ENCODE results near the gene TSPY1. TPM values are rescaled to one million over a fixed set of nuclear protein-coding genes. Genes with fewer than 3 reads are reported as not detected.
"Not testable (repeated sequence)": the region's sequence is repeated elsewhere in the genome, so short reads cannot be mapped to it uniquely, and the experiment has no call there.

Gene TSPY1
- polyA plus RNA-seq (ENCODE audit: insufficient read length in 3 of 3) = not detected

DNA sequence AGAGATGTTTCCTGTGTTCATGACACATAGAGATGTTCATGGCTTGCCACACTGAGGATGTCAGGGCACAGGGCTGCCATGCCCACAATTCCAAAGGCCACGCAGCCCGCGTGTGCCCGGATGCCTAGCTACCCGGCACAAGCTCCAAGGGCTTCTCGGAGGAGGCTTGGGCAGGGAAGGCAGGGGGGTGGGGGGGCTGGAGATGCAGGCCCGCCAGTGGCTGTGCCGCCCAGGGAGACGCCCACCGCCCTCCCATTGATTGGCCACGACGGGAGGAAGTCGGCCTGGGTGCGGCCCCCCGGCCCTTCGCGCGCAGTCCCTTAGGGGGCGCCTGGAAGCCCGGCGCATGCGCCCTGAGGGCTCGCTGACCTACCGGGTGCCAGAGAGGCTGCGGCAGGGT is at the start of gene TSPY1:
TSS of gene TSPY1 (plus strand) at position 301 of the 400 bp plus-strand sequence. CDS start at position 347, 46 bp downstream.
- DNase-seq (ENCODE audit: low read depth in 3 of 3, low spot score in 2 of 3) = not testable (repeated sequence)

DNA sequence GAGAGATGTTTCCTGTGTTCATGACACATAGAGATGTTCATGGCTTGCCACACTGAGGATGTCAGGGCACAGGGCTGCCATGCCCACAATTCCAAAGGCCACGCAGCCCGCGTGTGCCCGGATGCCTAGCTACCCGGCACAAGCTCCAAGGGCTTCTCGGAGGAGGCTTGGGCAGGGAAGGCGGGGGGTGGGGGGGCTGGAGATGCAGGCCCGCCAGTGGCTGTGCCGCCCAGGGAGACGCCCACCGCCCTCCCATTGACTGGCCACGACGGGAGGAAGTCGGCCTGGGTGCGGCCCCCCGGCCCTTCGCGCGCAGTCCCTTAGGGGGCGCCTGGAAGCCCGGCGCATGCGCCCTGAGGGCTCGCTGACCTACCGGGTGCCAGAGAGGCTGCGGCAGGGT is 20.2 kb downstream of the TSPY1 start, which contains the start of gene TSPY9:
TSS of gene TSPY9 (plus strand) at position 301 of the 400 bp plus-strand sequence. CDS start at position 347, 46 bp downstream.
- not testable (repeated sequence) for DNase-seq (ENCODE audit: low read depth in 3 of 3, low spot score in 2 of 3)

- not testable (repeated sequence) for DNase-seq (ENCODE audit: low read depth in 3 of 3, low spot score in 2 of 3)
Observed at GRCh38 chrY:9504396-9504795, 37.6 kb downstream of the TSPY1 start.

DNA sequence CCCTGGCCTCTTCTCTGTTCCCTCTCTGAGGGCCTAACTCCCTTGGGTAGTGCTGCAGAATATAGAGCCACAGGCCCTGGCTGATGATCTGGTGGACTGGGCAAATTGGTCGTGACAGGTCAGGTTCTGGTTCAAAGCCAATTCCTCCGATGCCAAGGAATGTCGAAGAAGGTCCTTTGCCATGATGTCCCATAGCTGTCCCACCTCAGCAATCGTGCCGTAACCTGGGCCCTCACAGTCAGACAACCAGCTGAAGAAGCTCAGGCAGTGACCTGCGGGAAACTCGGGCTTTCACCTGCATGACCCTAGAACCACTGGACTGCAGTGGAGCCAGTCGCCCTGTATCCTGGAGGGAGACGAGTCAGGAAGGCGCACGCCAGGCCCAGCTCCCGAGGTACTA is 49.5 kb downstream of the TSPY1 start:
- not testable (repeated sequence) for DNase-seq (ENCODE audit: low read depth in 3 of 3, low spot score in 2 of 3)

Other genes starting within 250 kb of the TSPY1 start
- not detected for gene TSPY4, start 129.5 kb upstream of the TSPY1 start, polyA plus RNA-seq (ENCODE audit: insufficient read length in 3 of 3)
- not detected for gene TSPY8, start 109.2 kb upstream of the TSPY1 start, polyA plus RNA-seq (ENCODE audit: insufficient read length in 3 of 3)
- not detected for gene TSPY3, start 68.5 kb upstream of the TSPY1 start, polyA plus RNA-seq (ENCODE audit: insufficient read length in 3 of 3)
- gene TSPY9, start 20.3 kb downstream of the TSPY1 start, polyA plus RNA-seq (ENCODE audit: insufficient read length in 3 of 3) = not detected
- not detected for gene TSPY10, start 60.9 kb downstream of the TSPY1 start, polyA plus RNA-seq (ENCODE audit: insufficient read length in 3 of 3)